Measurements from ENCODE around the gene FRAS1.

DNA sequence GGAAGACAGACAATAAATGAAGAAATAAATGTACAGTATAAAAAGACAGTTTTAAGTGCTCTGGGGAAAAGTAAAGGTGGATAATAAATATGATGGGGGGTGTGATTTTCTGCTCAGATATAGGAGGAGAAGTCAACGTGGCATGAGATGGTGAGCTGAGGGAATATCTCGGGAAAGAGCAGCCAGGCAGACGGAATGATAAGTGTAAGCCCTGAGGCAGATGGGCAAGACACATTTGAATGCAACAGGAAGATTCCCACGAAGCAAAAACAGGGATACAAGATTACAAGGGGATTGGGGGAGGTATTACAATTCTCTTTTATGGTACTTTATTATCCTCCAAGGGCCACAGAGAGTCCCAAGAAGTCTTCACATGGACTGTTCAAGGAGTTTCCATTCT, 505.6 kb downstream of the FRAS1 start:
- TF ChIP-seq, protein P1, sequence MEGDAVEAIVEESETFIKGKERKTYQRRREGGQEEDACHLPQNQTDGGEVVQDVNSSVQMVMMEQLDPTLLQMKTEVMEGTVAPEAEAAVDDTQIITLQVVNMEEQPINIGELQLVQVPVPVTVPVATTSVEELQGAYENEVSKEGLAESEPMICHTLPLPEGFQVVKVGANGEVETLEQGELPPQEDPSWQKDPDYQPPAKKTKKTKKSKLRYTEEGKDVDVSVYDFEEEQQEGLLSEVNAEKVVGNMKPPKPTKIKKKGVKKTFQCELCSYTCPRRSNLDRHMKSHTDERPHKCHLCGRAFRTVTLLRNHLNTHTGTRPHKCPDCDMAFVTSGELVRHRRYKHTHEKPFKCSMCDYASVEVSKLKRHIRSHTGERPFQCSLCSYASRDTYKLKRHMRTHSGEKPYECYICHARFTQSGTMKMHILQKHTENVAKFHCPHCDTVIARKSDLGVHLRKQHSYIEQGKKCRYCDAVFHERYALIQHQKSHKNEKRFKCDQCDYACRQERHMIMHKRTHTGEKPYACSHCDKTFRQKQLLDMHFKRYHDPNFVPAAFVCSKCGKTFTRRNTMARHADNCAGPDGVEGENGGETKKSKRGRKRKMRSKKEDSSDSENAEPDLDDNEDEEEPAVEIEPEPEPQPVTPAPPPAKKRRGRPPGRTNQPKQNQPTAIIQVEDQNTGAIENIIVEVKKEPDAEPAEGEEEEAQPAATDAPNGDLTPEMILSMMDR (IDR thresholded peaks at IDR 0.05) = no peak
- TF ChIP-seq POLR2A (IDR thresholded peaks at IDR 0.05) = no peak

Data from heart left ventricle (tissue), 13 donors.